VCaP (cell line): ENCODE results near the gene PSMD10.

ENCODE experiments used
- H3K27ac ChIP-seq: fragments of 450-650 bp; 2 replicates; pipeline ENCODE4 v1.5.1; 2017
- TF ChIP-seq, protein P1 (sequence below): fragments of 450-650 bp; conservative IDR thresholded peaks from 2 replicates; pipeline ENCODE4 v1.5.1; 2017; ENCODE audit warnings: mild to moderate bottlenecking, moderate library complexity

The PSMD10 gene, protein sequence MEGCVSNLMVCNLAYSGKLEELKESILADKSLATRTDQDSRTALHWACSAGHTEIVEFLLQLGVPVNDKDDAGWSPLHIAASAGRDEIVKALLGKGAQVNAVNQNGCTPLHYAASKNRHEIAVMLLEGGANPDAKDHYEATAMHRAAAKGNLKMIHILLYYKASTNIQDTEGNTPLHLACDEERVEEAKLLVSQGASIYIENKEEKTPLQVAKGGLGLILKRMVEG

DNA sequence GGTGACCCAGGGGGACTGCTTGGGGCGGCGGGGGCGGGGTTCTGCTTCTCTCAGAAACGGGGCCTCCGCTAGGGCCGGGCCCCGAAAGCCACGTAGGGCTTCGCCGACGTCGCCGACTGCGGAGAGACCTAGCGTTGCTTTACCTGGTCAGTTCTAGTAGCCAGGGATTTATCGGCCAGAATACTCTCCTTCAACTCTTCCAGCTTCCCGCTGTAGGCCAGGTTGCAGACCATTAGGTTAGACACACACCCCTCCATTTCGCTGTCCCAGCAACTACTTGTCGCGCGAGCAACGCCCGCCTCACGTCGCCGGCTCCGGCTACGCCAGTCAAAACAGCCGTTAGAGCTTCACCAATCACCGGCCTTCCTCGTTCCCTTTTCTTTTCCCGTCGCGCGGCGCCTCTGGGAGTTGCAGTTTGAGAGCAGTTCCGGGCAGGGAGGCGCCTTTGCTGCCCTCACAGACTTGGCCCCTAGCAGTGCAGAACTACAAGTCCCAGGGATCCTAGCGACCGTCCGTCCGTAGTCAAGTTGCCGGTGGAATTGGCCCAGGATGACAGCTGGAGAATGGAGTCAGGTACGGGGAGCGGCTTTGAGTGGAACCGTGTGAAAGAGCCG, at the start of gene PSMD10, which contains the start of gene ATG4A:
PSMD10 (minus strand) TSS at position 279 of the 614 bp plus-strand sequence; CDS start at position 257, 22 bp downstream.
ATG4A (plus strand) TSS at position 515 of the 614 bp plus-strand sequence; CDS start at position 564, 49 bp downstream.
- TF ChIP-seq, protein P1, sequence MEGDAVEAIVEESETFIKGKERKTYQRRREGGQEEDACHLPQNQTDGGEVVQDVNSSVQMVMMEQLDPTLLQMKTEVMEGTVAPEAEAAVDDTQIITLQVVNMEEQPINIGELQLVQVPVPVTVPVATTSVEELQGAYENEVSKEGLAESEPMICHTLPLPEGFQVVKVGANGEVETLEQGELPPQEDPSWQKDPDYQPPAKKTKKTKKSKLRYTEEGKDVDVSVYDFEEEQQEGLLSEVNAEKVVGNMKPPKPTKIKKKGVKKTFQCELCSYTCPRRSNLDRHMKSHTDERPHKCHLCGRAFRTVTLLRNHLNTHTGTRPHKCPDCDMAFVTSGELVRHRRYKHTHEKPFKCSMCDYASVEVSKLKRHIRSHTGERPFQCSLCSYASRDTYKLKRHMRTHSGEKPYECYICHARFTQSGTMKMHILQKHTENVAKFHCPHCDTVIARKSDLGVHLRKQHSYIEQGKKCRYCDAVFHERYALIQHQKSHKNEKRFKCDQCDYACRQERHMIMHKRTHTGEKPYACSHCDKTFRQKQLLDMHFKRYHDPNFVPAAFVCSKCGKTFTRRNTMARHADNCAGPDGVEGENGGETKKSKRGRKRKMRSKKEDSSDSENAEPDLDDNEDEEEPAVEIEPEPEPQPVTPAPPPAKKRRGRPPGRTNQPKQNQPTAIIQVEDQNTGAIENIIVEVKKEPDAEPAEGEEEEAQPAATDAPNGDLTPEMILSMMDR: no peak
- peak within 1 kb of the TSS; percentile 66 for H3K27ac ChIP-seq

DNA sequence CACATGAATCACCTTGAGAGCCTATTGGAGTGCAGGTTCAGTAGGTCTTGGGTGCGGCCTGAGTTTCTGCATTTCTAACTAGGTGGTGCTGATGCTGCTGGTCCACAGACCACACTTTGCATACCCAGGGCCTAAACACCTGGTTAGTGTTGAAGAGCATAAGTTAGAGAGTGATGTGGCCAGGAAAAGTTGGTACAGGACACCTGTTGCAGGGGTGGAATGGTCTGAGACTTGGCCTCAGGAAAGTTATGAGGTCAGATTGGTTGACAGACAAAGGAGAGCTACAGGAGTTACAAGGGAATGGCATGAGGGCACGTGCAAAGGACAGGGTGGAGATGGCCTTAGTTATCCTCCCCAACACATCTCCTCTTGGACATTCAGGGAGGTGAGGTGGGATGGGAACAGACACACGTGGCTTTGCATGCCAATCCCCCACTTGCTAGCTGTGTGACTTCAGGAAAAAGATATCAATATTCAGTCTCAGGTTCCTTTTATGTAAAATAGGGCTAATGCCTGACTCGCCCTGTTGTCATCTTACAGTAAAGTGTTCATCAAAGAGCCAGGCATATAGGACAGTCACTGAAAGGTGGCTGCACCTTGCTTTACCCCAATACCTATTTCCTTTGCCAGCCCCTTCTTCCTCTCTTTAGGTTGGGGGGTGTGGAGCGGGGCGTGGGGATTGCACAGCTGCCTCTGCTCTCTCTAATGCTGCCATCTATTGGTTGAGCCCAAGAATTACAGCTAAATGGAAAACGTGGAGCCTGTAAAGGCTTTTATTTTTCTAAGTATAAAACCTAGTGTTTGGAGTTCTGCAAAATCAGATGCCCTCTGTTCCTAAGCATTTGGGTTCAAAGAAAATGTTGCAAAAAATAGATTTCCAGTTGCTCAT, 47.7 kb upstream of the PSMD10 start:
- H3K27ac ChIP-seq: no peak overlapping the region
- TF ChIP-seq, protein P1: no peak; the same call in 1 of the 2 replicates

DNA sequence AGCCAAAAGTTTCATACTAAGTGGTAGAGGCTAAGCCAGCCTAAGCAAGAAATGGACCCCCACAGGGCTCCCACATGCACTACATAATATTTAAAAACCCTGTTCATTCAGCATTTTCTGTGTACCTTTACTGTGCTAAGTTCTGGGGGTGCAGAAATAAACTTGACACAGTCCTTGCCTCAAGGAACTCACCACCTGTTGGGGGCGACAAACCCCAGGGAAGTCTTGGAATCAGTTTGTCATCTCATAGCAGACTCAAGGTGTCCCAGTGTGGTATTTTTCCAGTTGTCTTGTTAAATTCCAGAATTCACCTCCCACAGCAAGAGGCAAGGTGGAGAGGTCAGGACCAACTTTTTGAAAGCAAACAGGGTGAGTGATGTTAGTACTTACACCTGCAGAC, 43.4 kb upstream of the PSMD10 start:
- H3K27ac ChIP-seq: no peak overlapping the region
- TF ChIP-seq, protein P1: no peak

DNA sequence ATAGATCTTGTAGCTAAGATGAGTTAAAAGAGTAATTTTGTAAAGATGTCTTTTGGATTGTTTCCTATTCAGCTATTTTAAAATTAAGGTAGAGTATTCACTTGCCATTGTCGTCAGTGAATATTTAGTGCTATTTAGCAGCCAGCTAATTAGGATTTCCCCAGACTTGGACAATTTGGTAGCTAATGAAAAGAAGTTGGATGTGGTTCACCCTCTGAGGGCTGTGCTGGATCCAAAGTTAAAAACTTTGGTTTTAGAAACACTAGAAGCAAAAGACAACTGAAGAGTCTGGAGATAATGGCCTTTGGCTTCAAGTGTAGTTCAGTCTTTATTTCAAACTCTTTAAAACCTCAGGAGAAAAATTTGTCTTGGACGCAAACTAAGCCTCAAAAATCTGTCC, 41.5 kb upstream of the PSMD10 start:
- TF ChIP-seq, protein P1: no peak
- no peak overlapping the region for H3K27ac ChIP-seq

DNA sequence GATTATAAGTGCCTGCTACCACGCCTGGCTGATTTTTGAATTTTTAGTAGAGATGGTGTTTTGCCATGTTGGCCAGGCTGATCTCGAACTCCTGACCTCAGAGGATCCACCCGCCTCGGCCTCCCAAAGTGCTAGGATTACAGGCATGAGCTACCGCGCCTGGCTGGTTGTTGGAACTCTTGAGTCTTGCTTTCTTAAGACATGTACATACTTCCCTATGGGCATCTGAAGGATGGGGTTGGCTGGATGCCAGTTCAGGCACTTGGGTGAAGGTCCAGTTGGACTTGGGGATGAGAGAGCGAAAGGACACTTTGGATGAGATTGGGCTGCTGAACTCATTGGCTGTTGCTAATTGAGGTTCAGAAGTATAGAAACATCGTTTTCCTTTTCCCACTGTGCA, 40.7 kb upstream of the PSMD10 start:
- TF ChIP-seq, protein P1: no peak
- no peak overlapping the region for H3K27ac ChIP-seq

DNA sequence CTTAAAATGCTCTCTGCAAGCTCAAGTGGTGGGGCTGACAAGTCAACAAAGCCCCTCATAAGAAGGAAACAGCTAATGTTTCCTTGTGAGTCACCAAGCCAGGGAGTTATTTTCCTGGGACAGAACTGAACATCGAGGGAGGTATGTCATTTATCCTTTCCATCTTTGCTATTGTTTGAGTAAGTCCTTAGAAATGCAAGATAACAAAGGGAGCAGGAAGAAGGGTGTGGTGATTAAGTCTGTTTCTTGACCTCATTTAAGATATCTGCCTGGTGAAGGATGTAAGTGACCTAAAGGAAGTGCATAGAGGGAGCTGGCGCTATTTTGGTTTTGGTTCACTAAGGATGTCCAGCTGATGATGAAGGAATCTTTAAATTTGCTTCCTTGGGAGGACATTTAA, 40.1 kb upstream of the PSMD10 start:
- H3K27ac ChIP-seq: no peak overlapping the region
- TF ChIP-seq, protein P1: no peak

DNA sequence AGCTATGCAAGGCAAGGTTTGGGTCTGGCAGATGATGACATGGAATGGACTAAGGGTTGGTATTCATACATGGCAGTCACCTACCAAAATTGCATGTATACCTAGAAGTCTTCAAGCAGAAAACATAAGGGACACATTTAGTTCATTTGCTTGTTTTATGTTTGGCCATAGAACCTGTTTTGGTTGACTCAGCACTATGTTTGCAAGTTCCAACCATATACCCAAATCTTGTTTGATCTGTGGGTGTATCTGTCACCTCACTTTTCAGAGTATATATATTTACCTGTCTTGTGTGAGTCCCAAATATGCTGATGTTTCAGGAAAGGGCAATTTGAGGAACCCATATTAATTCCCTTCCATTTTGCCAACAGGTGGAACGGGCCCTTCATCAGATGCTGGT, 39.5 kb upstream of the PSMD10 start:
- TF ChIP-seq, protein P1: no peak
- no peak overlapping the region for H3K27ac ChIP-seq
